ES-I3 (cell line): Measurements from ENCODE around the gene RASEF.

Source experiments
- H3K36me3 ChIP-seq: 2 replicates; pipeline ENCODE4 v1.6.1; 2013; ENCODE audit warnings: mild to moderate bottlenecking, low read length, control low read depth, moderate library complexity; ENCODE audit not compliant: insufficient read depth
- H3K4me1 ChIP-seq: 2 replicates; pipeline ENCODE4 v1.6.1; 2013; ENCODE audit warnings: mild to moderate bottlenecking, control low read depth, low read length; ENCODE audit not compliant: insufficient read depth
- H3K9ac ChIP-seq: 2 replicates; pipeline ENCODE4 v1.6.1; 2013; ENCODE audit warnings: low read depth, mild to moderate bottlenecking, low read length, moderate library complexity
- H3K9me3 ChIP-seq: 2 replicates; pipeline ENCODE4 v1.6.1; 2013; ENCODE audit warnings: mild to moderate bottlenecking, low read length, moderate library complexity; ENCODE audit not compliant: control insufficient read depth, insufficient read depth

The RASEF gene

GRCh38 chr9:83013867-83014605 is 48.9 kb downstream of the RASEF start:
- no peaks in the 10 kb centered on the region for H3K36me3 ChIP-seq
- peaks cover 7% of the 10 kb centered on the region; the same call in 1 of the 2 replicates for H3K4me1 ChIP-seq
- H3K9ac ChIP-seq: no peak overlapping the region
- H3K9me3 ChIP-seq: no peaks in the 10 kb centered on the region

GRCh38 chr9:83012922-83013838 is 49.8 kb downstream of the RASEF start:
- Histone ChIP-seq H3K36me3 (no peaks in the 10 kb centered on the region), H3K4me1 (peaks cover 7% of the 10 kb centered on the region; the same call in 1 of the 2 replicates), H3K9ac (no peak overlapping the region), H3K9me3 (no peaks in the 10 kb centered on the region)

DNA sequence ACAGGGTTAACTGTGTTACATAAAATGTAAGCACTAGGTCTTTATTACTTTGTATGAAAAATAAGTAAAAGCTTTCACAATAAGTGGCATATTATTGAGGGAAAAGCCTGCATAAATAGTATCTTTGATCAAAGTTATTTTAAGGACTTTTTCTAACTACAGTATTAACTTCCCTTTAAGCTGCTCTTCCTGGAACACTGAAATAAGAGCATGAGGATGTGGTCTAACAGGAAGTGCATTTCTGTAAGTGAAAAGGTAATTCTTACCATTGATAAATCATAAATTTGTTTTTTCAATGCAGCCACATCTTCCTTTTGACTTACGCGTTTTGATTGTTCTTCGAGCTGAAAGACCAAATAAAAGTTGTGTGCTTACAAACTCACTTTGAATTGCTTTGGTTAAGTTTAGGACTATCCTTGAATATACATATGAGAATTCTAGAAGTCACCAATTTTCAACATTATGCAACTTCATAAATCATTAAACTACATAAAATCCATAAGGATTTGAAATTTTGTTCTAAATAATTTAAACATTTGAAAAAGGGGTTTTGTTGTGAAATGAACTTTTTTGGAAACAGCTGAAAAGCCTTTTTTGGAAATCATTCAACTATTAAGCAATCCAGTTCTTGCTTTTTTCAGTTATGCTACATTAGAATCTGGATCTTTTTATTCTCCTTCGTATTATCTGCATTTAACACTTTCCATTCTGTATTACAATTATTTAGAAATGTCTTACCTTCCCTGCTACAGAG is 50.6 kb downstream of the RASEF start:
- no peaks in the 10 kb centered on the region for H3K36me3 ChIP-seq
- peaks cover 10% of the 10 kb centered on the region for H3K4me1 ChIP-seq
- H3K9me3 ChIP-seq: no peaks in the 10 kb centered on the region
- H3K9ac ChIP-seq: no peak overlapping the region

DNA sequence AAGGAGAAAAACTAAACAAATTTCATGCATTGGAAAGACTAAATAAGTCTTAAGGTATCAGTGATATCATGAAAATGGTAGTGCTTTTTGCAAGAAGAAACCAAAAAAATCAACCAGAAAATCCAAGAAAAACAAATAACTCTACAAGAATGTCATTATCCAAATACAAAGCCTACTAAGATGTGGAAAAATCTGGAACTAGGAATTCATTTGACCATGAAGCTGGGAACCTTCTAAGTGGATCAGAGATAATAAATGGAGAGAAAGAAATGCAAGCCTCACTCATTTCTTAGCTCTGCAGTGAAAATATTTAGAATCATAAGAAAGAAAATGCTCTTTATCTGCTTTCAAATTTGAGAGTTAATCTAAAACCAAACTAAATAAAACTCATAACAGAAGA is 51.3 kb downstream of the RASEF start:
- Histone ChIP-seq H3K36me3 (no peaks in the 10 kb centered on the region), H3K9ac (no peak overlapping the region), H3K4me1 (peaks cover 10% of the 10 kb centered on the region), H3K9me3 (no peaks in the 10 kb centered on the region)

DNA sequence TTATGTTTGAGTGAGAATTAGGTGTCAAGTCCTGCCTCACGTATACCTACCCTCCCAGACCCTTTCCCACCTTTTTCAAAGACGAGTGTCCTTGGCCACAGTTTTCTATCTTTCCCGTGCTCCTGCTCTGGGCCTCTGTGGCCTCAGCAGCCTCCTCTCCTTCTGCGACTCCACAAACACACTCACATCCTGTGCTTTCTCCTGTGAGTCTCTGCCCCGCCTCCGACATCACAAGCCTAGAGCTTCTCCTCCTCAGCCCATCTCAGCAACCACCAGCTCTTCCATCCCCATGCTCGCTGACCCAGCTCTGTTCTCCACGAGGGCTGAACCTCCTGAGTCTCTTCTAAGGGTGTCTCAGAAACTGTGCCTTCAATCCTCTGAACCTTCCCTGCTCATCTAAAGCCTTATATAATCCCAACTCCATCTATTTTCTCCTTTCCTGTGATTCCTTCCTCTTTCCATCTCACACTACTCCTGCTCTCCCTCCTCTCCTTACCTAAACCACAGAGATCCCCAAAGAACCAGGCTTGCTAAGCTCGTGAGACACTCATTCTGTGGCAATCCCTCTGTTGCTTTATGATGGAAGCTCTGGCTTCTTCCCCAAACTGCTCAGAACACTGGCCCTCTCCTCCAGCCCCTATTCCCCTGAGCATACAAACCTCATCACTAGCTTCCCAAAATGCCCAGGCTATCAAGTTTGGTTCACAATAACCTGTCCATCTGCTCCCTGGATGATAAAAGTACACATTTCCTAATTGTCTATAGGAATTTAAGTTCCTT is 55.2 kb downstream of the RASEF start:
- H3K9ac ChIP-seq: no peak overlapping the region
- no peaks in the 10 kb centered on the region for H3K36me3 ChIP-seq
- peaks cover 3% of the 10 kb centered on the region; the same call in 1 of the 2 replicates for H3K4me1 ChIP-seq
- no peaks in the 10 kb centered on the region for H3K9me3 ChIP-seq

DNA sequence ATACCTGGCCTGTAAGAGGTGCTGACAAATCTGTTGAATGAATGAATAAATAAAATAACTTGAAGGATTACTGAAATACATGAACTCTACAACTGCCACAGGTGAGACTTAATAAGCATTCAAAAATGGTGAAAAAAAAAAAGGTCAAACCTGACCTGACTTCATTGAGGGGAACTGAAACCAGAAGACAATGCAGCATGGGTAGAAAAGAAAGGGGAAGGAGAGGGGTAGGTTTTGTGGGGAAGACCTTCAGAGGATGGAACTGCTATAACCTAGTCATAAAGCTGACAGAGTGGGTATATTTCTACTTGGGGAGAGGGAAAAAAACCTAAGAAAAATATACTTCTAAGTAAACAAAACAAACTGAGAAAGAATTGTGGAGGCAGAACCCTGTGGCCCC is 56.6 kb downstream of the RASEF start:
- H3K9ac ChIP-seq: no peak overlapping the region
- H3K36me3 ChIP-seq: no peaks in the 10 kb centered on the region
- no peaks in the 10 kb centered on the region for H3K9me3 ChIP-seq
- H3K4me1 ChIP-seq: peaks cover 3% of the 10 kb centered on the region; the same call in 1 of the 2 replicates

GRCh38 chr9:83005963-83006362 is 57.0 kb downstream of the RASEF start:
- no peaks in the 10 kb centered on the region for H3K36me3 ChIP-seq
- H3K4me1 ChIP-seq: peaks cover 3% of the 10 kb centered on the region; the same call in 1 of the 2 replicates
- H3K9me3 ChIP-seq: no peaks in the 10 kb centered on the region
- no peak overlapping the region for H3K9ac ChIP-seq

- Histone ChIP-seq H3K9ac (no peak overlapping the region), H3K4me1 (peaks cover 3% of the 10 kb centered on the region; the same call in 1 of the 2 replicates), H3K9me3 (no peaks in the 10 kb centered on the region), H3K36me3 (no peaks in the 10 kb centered on the region)
Observed at GRCh38 chr9:83005361-83005760, 57.6 kb downstream of the RASEF start.

- H3K9ac ChIP-seq: no peak overlapping the region
- H3K4me1 ChIP-seq: no peaks in the 10 kb centered on the region
- H3K36me3 ChIP-seq: no peaks in the 10 kb centered on the region
- H3K9me3 ChIP-seq: no peaks in the 10 kb centered on the region
Observed at GRCh38 chr9:83002329-83002728, 60.6 kb downstream of the RASEF start.

- H3K36me3 ChIP-seq: no peaks in the 10 kb centered on the region
- no peaks in the 10 kb centered on the region for H3K4me1 ChIP-seq
- H3K9ac ChIP-seq: no peak overlapping the region
- no peaks in the 10 kb centered on the region for H3K9me3 ChIP-seq
Observed at GRCh38 chr9:83000765-83001164, 62.2 kb downstream of the RASEF start.

GRCh38 chr9:82998409-82998808 is 64.5 kb downstream of the RASEF start:
- H3K9me3 ChIP-seq: no peaks in the 10 kb centered on the region

GRCh38 chr9:82997476-82998140 is 65.3 kb downstream of the RASEF start:
- H3K9me3 ChIP-seq: no peaks in the 10 kb centered on the region
- H3K36me3 ChIP-seq: no peaks in the 10 kb centered on the region
- no peaks in the 10 kb centered on the region for H3K4me1 ChIP-seq
- H3K9ac ChIP-seq: no peak overlapping the region

More at GRCh38 chr9:82998409-82998808, 64.5 kb downstream of the RASEF start:
- H3K4me1 ChIP-seq: no peaks in the 10 kb centered on the region
- H3K9ac ChIP-seq: no peak overlapping the region
- no peaks in the 10 kb centered on the region for H3K36me3 ChIP-seq

DNA sequence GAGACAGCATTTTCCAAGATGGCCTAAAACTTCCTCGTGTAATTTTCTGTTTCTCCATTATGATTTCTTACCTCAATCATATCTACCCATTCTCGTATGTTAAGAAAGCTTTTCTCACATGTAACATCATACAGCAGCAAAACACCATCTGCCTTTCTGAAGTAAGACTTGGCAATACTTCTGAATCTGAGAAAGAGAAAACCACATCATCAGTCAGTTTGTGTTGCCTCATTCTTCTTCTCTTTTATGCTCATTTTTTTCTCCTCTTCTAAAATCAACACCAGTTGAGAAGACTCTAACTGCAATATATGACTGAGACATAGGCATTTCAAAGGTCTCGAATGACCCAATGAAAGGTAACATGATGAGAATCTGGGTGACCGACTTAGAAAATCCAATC is 66.0 kb downstream of the RASEF start:
- H3K9ac ChIP-seq: no peak overlapping the region
- no peaks in the 10 kb centered on the region for H3K36me3 ChIP-seq
- H3K9me3 ChIP-seq: no peaks in the 10 kb centered on the region
- H3K4me1 ChIP-seq: no peaks in the 10 kb centered on the region
